Activated CD4-positive, CD25-positive, alpha-beta regulatory T cell treated with anti-CD3 and anti-CD28 coated beads, Interleukin-2, amount 50 U/mL, for 24 hours (primary cell): Measurements from ENCODE around the gene ZNF609.
"Not testable (repeated sequence)": the region's sequence is repeated elsewhere in the genome, so short reads cannot be mapped to it uniquely, and the experiment has no call there.

Experiments used
- ATAC-seq, 2 donors: fragments of 150-1000 bp; cut with Tn5 transposase; one replicate each; pipeline ENCODE4 v1.10.0; 2021; ENCODE audit warnings: mild to moderate bottlenecking in 1 of 2, moderate library complexity in 1 of 2

The ZNF609 gene

GRCh38 chr15:64455961-64456371 is 4.4 kb upstream of the ZNF609 start:
- ATAC-seq, result no peak

GRCh38 chr15:64456634-64457108 is 3.7 kb upstream of the ZNF609 start:
- ATAC-seq, result no peak

GRCh38 chr15:64459066-64459781 is 1.2 kb upstream of the ZNF609 start:
- ATAC-seq, result no peak

GRCh38 chr15:64460724-64461720 is 644 bp downstream of the ZNF609 start:
- peak; percentile 33 to 65 for ATAC-seq

GRCh38 chr15:64461721-64462162 is 1.4 kb downstream of the ZNF609 start:
- ATAC-seq, result peak; percentile 12 to 16

GRCh38 chr15:64462492-64462891 is 2.1 kb downstream of the ZNF609 start:
- no peak for ATAC-seq

GRCh38 chr15:64464276-64465005 is 4.1 kb downstream of the ZNF609 start:
- no peak for ATAC-seq

- no peak for ATAC-seq
Measured at GRCh38 chr15:64466408-64467141, 6.2 kb downstream of the ZNF609 start.

GRCh38 chr15:64472161-64472560 is 11.8 kb downstream of the ZNF609 start:
- ATAC-seq, result no peak

GRCh38 chr15:64474846-64475245 is 14.5 kb downstream of the ZNF609 start:
- ATAC-seq, result no peak

GRCh38 chr15:64476550-64476949 is 16.2 kb downstream of the ZNF609 start:
- ATAC-seq, result no peak

- no peak for ATAC-seq
Measured at GRCh38 chr15:64478863-64479262, 18.5 kb downstream of the ZNF609 start.

GRCh38 chr15:64480891-64481290 is 20.5 kb downstream of the ZNF609 start:
- no peak for ATAC-seq

- ATAC-seq, result no peak
Measured at GRCh38 chr15:64483749-64484148, 23.4 kb downstream of the ZNF609 start.

- ATAC-seq, result no peak
Measured at GRCh38 chr15:64485796-64486195, 25.4 kb downstream of the ZNF609 start.

GRCh38 chr15:64490598-64491259 is 30.4 kb downstream of the ZNF609 start:
- ATAC-seq, result no peak

GRCh38 chr15:64493641-64494040 is 33.3 kb downstream of the ZNF609 start:
- ATAC-seq, result no peak

GRCh38 chr15:64495968-64496367 is 35.6 kb downstream of the ZNF609 start:
- ATAC-seq, result not testable (repeated sequence)

GRCh38 chr15:64500695-64501395 is 40.5 kb downstream of the ZNF609 start:
- no peak for ATAC-seq

- no peak for ATAC-seq
Measured at GRCh38 chr15:64501396-64501715, 41.0 kb downstream of the ZNF609 start.

- ATAC-seq, result no peak
Measured at GRCh38 chr15:64502151-64502550, 41.8 kb downstream of the ZNF609 start.
